HG02970 (cell line): ENCODE results near the gene MOB1B.
"Not testable (repeated sequence)": the region's sequence is repeated elsewhere in the genome, so short reads cannot be mapped to it uniquely, and the experiment has no call there.

ENCODE experiments used
- ATAC-seq: cut with Tn5 transposase; IDR thresholded peaks from one replicate; pipeline ENCODE4 v1.9.1; 2021; ENCODE audit warnings: mild to moderate bottlenecking, moderate library complexity, moderate number of reproducible peaks; ENCODE audit not compliant: unreplicated experiment, low FRiP score

Gene MOB1B

GRCh38 chr4:70901984-70902576 is at the start of gene MOB1B:
Gene MOB1B, plus strand, starts transcription at chr4:70902369. Its CDS starts 168 bp downstream, at chr4:70902537.
- ATAC-seq: peak; percentile 82

- ATAC-seq: no peak
These were observed 46.7 kb upstream of the MOB1B start for GRCh38 chr4:70855464-70855863.

- no peak for ATAC-seq
These were observed 43.7 kb upstream of the MOB1B start for GRCh38 chr4:70858454-70858853.

- no peak for ATAC-seq
These were observed 43.1 kb upstream of the MOB1B start for GRCh38 chr4:70859066-70859465.

- ATAC-seq: no peak
These were observed 38.9 kb upstream of the MOB1B start for GRCh38 chr4:70863099-70863790.

- ATAC-seq: no peak
These were observed 33.4 kb upstream of the MOB1B start for GRCh38 chr4:70868778-70869177.

- no peak for ATAC-seq
These were observed 29.0 kb upstream of the MOB1B start for GRCh38 chr4:70873216-70873615.

GRCh38 chr4:70874268-70875156 is 27.7 kb upstream of the MOB1B start:
- no peak for ATAC-seq

GRCh38 chr4:70877556-70877955 is 24.6 kb upstream of the MOB1B start:
- ATAC-seq: no peak

- ATAC-seq: no peak
These were observed 21.4 kb upstream of the MOB1B start for GRCh38 chr4:70880739-70881138.

GRCh38 chr4:70885174-70885573 is 17.0 kb upstream of the MOB1B start:
- no peak for ATAC-seq

- no peak for ATAC-seq
These were observed 9.9 kb upstream of the MOB1B start for GRCh38 chr4:70892086-70892769.

GRCh38 chr4:70893790-70894189 is 8.4 kb upstream of the MOB1B start:
- no peak for ATAC-seq

- no peak for ATAC-seq
These were observed 6.8 kb upstream of the MOB1B start for GRCh38 chr4:70895405-70895804.

- no peak for ATAC-seq
These were observed 6.2 kb upstream of the MOB1B start for GRCh38 chr4:70895811-70896491.

- not testable (repeated sequence) for ATAC-seq
These were observed 3.6 kb upstream of the MOB1B start for GRCh38 chr4:70898581-70898980.

GRCh38 chr4:70901607-70901983 is 574 bp upstream of the MOB1B start:
- no peak for ATAC-seq

GRCh38 chr4:70902577-70903290 is 565 bp downstream of the MOB1B start:
- ATAC-seq: peak; percentile 36

GRCh38 chr4:70903291-70903603 is 1.1 kb downstream of the MOB1B start:
- ATAC-seq: no peak
